HepG2 (cell line): ENCODE results near the gene ARCN1.

ENCODE experiments used
- CBX5 ChIP-seq: sonication (generic); formaldehyde crosslinking; IDR thresholded peaks from 2 replicates; pipeline ENCODE4 v1.4.0; 2020; ENCODE audit warnings: missing genetic modification reagents, borderline replicate concordance
- GABPA ChIP-seq, 2 experiments: IDR thresholded peaks; 2 replicates each; pipeline ENCODE4 v1.6.1; 2011 to 2016; ENCODE audit warnings: low read depth in 2 of 2, low read length in 1 of 2, missing biosample characterization in 1 of 2, missing genetic modification characterization in 1 of 2
- KAT8 ChIP-seq: IDR thresholded peaks from 2 replicates; pipeline ENCODE4 v1.6.1; 2016; ENCODE audit warnings: missing genetic modification reagents, missing compliant biosample characterization
- SRF ChIP-seq: IDR thresholded peaks from 2 replicates; pipeline ENCODE4 v1.6.1; 2011; ENCODE audit warnings: mild to moderate bottlenecking, low read depth, low read length, moderate library complexity
- TAF1 ChIP-seq: sonication (generic); formaldehyde crosslinking; IDR thresholded peaks from 2 replicates; pipeline ENCODE4 v1.4.0; 2020; ENCODE audit warnings: missing genetic modification reagents
- TEAD2 ChIP-seq: sonication (generic); formaldehyde crosslinking; IDR thresholded peaks from 2 replicates; pipeline ENCODE4 v1.9.0; 2021; ENCODE audit warnings: missing genetic modification reagents
- TF ChIP-seq, protein P1 (sequence below): IDR thresholded peaks from 2 replicates; pipeline ENCODE4 v1.6.1; 2016; ENCODE audit warnings: missing compliant biosample characterization, missing genetic modification reagents, borderline replicate concordance

DNA sequence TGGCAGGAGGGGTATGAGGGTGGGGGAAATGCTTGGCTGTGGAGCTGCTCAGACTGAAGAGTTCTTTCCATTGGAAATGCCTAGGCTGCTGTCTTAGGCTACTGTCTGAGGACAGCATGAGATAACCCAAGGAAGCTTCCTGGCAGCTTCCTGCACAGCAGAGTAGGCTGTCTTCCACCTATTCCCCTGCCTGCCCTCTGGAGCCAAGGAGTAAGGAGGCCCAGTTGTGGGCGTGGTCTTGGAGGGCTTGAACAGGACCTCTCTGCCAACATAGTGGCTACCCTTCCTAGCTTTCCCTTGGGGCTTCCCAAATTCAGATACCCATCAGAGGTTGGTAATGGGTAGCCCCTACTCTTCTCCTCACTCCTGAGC, 61.1 kb downstream of the ARCN1 start:
- no peak for TF ChIP-seq KAT8 (CRISPR knock-in tag)
- no peak for TF ChIP-seq SRF
- no peak for TF ChIP-seq CBX5 (CRISPR knock-in tag)
- TF ChIP-seq, protein P1, sequence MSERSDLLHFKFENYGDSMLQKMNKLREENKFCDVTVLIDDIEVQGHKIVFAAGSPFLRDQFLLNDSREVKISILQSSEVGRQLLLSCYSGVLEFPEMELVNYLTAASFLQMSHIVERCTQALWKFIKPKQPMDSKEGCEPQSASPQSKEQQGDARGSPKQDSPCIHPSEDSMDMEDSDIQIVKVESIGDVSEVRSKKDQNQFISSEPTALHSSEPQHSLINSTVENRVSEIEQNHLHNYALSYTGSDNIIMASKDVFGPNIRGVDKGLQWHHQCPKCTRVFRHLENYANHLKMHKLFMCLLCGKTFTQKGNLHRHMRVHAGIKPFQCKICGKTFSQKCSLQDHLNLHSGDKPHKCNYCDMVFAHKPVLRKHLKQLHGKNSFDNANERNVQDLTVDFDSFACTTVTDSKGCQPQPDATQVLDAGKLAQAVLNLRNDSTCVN (CRISPR knock-in tag): no peak
- TF ChIP-seq GABPA (IDR thresholded peaks at IDR 0.05; ENCODE audit: low read depth, low read length): no peak
- TF ChIP-seq GABPA (CRISPR knock-in tag; IDR thresholded peaks at IDR 0.05; ENCODE audit: low read depth): no peak
- no peak for TF ChIP-seq TAF1 (CRISPR knock-in tag)
- TF ChIP-seq TEAD2 (CRISPR knock-in tag): no peak
